NOMO-1 treated with DMSO at 0.1 percent for 48 hours (cell line): ENCODE data around the gene RABL3.
A peak's percentile ranks its signal among the peaks of the same experiment; 100 is the strongest.
"Not testable (repeated sequence)": the region's sequence is repeated elsewhere in the genome, so short reads cannot be mapped to it uniquely, and the experiment has no call there.

Experiments
- DNase-seq: peaks from one replicate; lab custom pipeline; 2025; ENCODE audit not compliant: unreplicated experiment; lab: John Stamatoyannopoulos, UW

The RABL3 gene

GRCh38 chr3:120742198-120742848 lies at the start of gene RABL3, which contains the start of gene GTF2E1:
RABL3 (minus strand) TSS chr3:120742516; CDS start chr3:120742507, 9 bp downstream.
GTF2E1 (plus strand) TSS chr3:120742744; CDS start chr3:120750553, 7,809 bp downstream.
- DNase-seq = peak; percentile 100

- DNase-seq = no peak
Measured at GRCh38 chr3:120791913-120792312, 49.6 kb upstream of the RABL3 start.

- DNase-seq = no peak
Measured at GRCh38 chr3:120791010-120791409, 48.7 kb upstream of the RABL3 start.

GRCh38 chr3:120785832-120786231 lies 43.5 kb upstream of the RABL3 start:
- DNase-seq = not testable (repeated sequence)

GRCh38 chr3:120780977-120781376 lies 38.7 kb upstream of the RABL3 start:
- DNase-seq = peak; percentile 19

- no peak for DNase-seq
Measured at GRCh38 chr3:120778776-120779175, 36.5 kb upstream of the RABL3 start.

GRCh38 chr3:120775411-120775810 lies 33.1 kb upstream of the RABL3 start:
- no peak for DNase-seq

- no peak for DNase-seq
Measured at GRCh38 chr3:120773932-120774331, 31.6 kb upstream of the RABL3 start.

- no peak for DNase-seq
Measured at GRCh38 chr3:120772081-120772480, 29.8 kb upstream of the RABL3 start.

- no peak for DNase-seq
Measured at GRCh38 chr3:120770891-120771290, 28.6 kb upstream of the RABL3 start.

- no peak for DNase-seq
Measured at GRCh38 chr3:120769436-120769835, 27.1 kb upstream of the RABL3 start.

- DNase-seq = no peak
Measured at GRCh38 chr3:120767106-120767505, 24.8 kb upstream of the RABL3 start.

- no peak for DNase-seq
Measured at GRCh38 chr3:120766576-120766975, 24.3 kb upstream of the RABL3 start.

- no peak for DNase-seq
Measured at GRCh38 chr3:120765830-120766493, 23.6 kb upstream of the RABL3 start.

GRCh38 chr3:120764206-120764605 lies 21.9 kb upstream of the RABL3 start:
- DNase-seq = no peak

- DNase-seq = no peak
Measured at GRCh38 chr3:120763601-120764000, 21.3 kb upstream of the RABL3 start.

GRCh38 chr3:120762615-120763014 lies 20.3 kb upstream of the RABL3 start:
- no peak for DNase-seq

GRCh38 chr3:120758551-120758950 lies 16.2 kb upstream of the RABL3 start:
- DNase-seq = not testable (repeated sequence)

GRCh38 chr3:120756061-120756460 lies 13.7 kb upstream of the RABL3 start:
- DNase-seq = no peak

- DNase-seq = no peak
Measured at GRCh38 chr3:120753810-120754209, 11.5 kb upstream of the RABL3 start.

GRCh38 chr3:120752865-120753264 lies 10.5 kb upstream of the RABL3 start:
- no peak for DNase-seq

GRCh38 chr3:120752230-120752629 lies 9.9 kb upstream of the RABL3 start:
- no peak for DNase-seq

- no peak for DNase-seq
Measured at GRCh38 chr3:120749843-120750242, 7.5 kb upstream of the RABL3 start.
